IPS-20b (cell line): ENCODE data around the gene SEMA3F.

ENCODE experiments used
- H3K27ac ChIP-seq: one replicate; pipeline ENCODE4 v1.5.1; 2013; ENCODE audit warnings: low read length
- H3K27me3 ChIP-seq: 2 replicates; pipeline ENCODE4 v1.6.1; 2013; ENCODE audit warnings: mild to moderate bottlenecking, low read length, inconsistent platforms; ENCODE audit not compliant: insufficient read depth
- H3K36me3 ChIP-seq: 2 replicates; pipeline ENCODE4 v1.6.1; 2013; ENCODE audit warnings: low read depth, mild to moderate bottlenecking, inconsistent platforms, low read length, moderate library complexity; ENCODE audit not compliant: insufficient read depth
- H3K4me1 ChIP-seq: 2 replicates; pipeline ENCODE4 v1.6.1; 2013; ENCODE audit warnings: mild to moderate bottlenecking, control low read depth, inconsistent platforms, low read length, moderate library complexity; ENCODE audit not compliant: insufficient read depth
- H3K4me3 ChIP-seq: 2 replicates; pipeline ENCODE4 v1.5.1; 2013; ENCODE audit warnings: mild to moderate bottlenecking, low read length, inconsistent platforms
- H3K9ac ChIP-seq: 2 replicates; pipeline ENCODE4 v1.6.1; 2013; ENCODE audit warnings: low read depth, mild to moderate bottlenecking, inconsistent platforms, low read length, moderate library complexity
- H3K9me3 ChIP-seq: 2 replicates; pipeline ENCODE4 v1.6.1; 2013; ENCODE audit warnings: mild to moderate bottlenecking, low read depth, low read length, inconsistent platforms; ENCODE audit not compliant: insufficient read depth

Gene SEMA3F

GRCh38 chr3:50190936-50191660, 36.0 kb downstream of the SEMA3F start, which contains the start of gene GNAT1:
TSS of gene GNAT1 (plus strand) at chr3:50191610. CDS start at chr3:50191726, 116 bp downstream.
- H3K27me3 ChIP-seq: peaks cover 19% of the 10 kb centered on the region
- H3K9me3 ChIP-seq: no peaks in the 10 kb centered on the region
- H3K4me3 ChIP-seq: no peak within 1 kb of the TSS
- no peak within 1 kb of the TSS for H3K27ac ChIP-seq
- H3K9ac ChIP-seq: no peak within 1 kb of the TSS; the same call in 1 of the 2 replicates
- H3K36me3 ChIP-seq: peaks cover 10% of the 10 kb centered on the region
- no peaks in the 10 kb centered on the region; the same call in 1 of the 2 replicates for H3K4me1 ChIP-seq

- H3K27me3 ChIP-seq: peaks cover 25% of the 10 kb centered on the region
- H3K4me3 ChIP-seq: no peak overlapping the region
- no peak overlapping the region for H3K9ac ChIP-seq
- H3K4me1 ChIP-seq: no peaks in the 10 kb centered on the region; the same call in 1 of the 2 replicates
- H3K9me3 ChIP-seq: no peaks in the 10 kb centered on the region
- no peaks in the 10 kb centered on the region; the same call in 1 of the 2 replicates for H3K36me3 ChIP-seq
- no peak overlapping the region for H3K27ac ChIP-seq
These were observed 37.0 kb downstream of the SEMA3F start for GRCh38 chr3:50192124-50192523.

- Histone ChIP-seq H3K9ac (no peak overlapping the region), H3K9me3 (no peaks in the 10 kb centered on the region), H3K4me1 (no peaks in the 10 kb centered on the region; the same call in 1 of the 2 replicates), H3K36me3 (no peaks in the 10 kb centered on the region), H3K27me3 (peaks cover 25% of the 10 kb centered on the region), H3K4me3 (no peak overlapping the region), H3K27ac (no peak overlapping the region)
These were observed 37.6 kb downstream of the SEMA3F start for GRCh38 chr3:50192689-50193141.

- Histone ChIP-seq H3K27me3 (peaks cover 25% of the 10 kb centered on the region), H3K36me3 (no peaks in the 10 kb centered on the region), H3K4me3 (no peak overlapping the region), H3K4me1 (no peaks in the 10 kb centered on the region; the same call in 1 of the 2 replicates), H3K27ac (no peak overlapping the region), H3K9ac (no peak overlapping the region), H3K9me3 (no peaks in the 10 kb centered on the region)
These were observed 38.2 kb downstream of the SEMA3F start for GRCh38 chr3:50193286-50193685.

- no peaks in the 10 kb centered on the region for H3K9me3 ChIP-seq
- peaks cover 25% of the 10 kb centered on the region for H3K27me3 ChIP-seq
- no peak overlapping the region for H3K4me3 ChIP-seq
- H3K4me1 ChIP-seq: no peaks in the 10 kb centered on the region; the same call in 1 of the 2 replicates
- H3K9ac ChIP-seq: no peak overlapping the region
- no peaks in the 10 kb centered on the region for H3K36me3 ChIP-seq
- H3K27ac ChIP-seq: no peak overlapping the region
These were observed 38.6 kb downstream of the SEMA3F start for GRCh38 chr3:50193746-50194127.

GRCh38 chr3:50194128-50194902, 39.2 kb downstream of the SEMA3F start:
- Histone ChIP-seq H3K4me1 (no peaks in the 10 kb centered on the region; the same call in 1 of the 2 replicates), H3K9me3 (no peaks in the 10 kb centered on the region), H3K27ac (no peak overlapping the region), H3K9ac (no peak overlapping the region), H3K27me3 (peaks cover 25% of the 10 kb centered on the region), H3K36me3 (no peaks in the 10 kb centered on the region), H3K4me3 (no peak overlapping the region; the same call in 1 of the 2 replicates)

- H3K9ac ChIP-seq: no peak overlapping the region
- no peaks in the 10 kb centered on the region for H3K36me3 ChIP-seq
- H3K27me3 ChIP-seq: peaks cover 25% of the 10 kb centered on the region
- H3K9me3 ChIP-seq: no peaks in the 10 kb centered on the region
- H3K27ac ChIP-seq: no peak overlapping the region
- no peaks in the 10 kb centered on the region; the same call in 1 of the 2 replicates for H3K4me1 ChIP-seq
- no peak overlapping the region; the same call in 1 of the 2 replicates for H3K4me3 ChIP-seq
These were observed 39.9 kb downstream of the SEMA3F start for GRCh38 chr3:50194903-50195500.

GRCh38 chr3:50195501-50196252, 40.6 kb downstream of the SEMA3F start:
- no peak overlapping the region for H3K27ac ChIP-seq
- H3K9ac ChIP-seq: no peak overlapping the region
- H3K36me3 ChIP-seq: no peaks in the 10 kb centered on the region
- no peaks in the 10 kb centered on the region; the same call in 1 of the 2 replicates for H3K4me1 ChIP-seq
- peaks cover 25% of the 10 kb centered on the region for H3K27me3 ChIP-seq
- H3K4me3 ChIP-seq: no peak overlapping the region
- no peaks in the 10 kb centered on the region for H3K9me3 ChIP-seq

- Histone ChIP-seq H3K4me3 (no peak overlapping the region), H3K36me3 (no peaks in the 10 kb centered on the region), H3K27ac (no peak overlapping the region), H3K4me1 (no peaks in the 10 kb centered on the region; the same call in 1 of the 2 replicates), H3K27me3 (peaks cover 25% of the 10 kb centered on the region), H3K9me3 (no peaks in the 10 kb centered on the region), H3K9ac (no peak overlapping the region; the same call in 1 of the 2 replicates)
These were observed 41.2 kb downstream of the SEMA3F start for GRCh38 chr3:50196253-50196801.

- H3K4me1 ChIP-seq: 0 out of 2 replicates have a peak, but pooled peaks cover 3% of the 10 kb centered on the region
- H3K36me3 ChIP-seq: no peaks in the 10 kb centered on the region
- no peaks in the 10 kb centered on the region for H3K9me3 ChIP-seq
- H3K27ac ChIP-seq: no peak overlapping the region
- no peak overlapping the region for H3K4me3 ChIP-seq
- H3K27me3 ChIP-seq: peaks cover 33% of the 10 kb centered on the region
- no peak overlapping the region for H3K9ac ChIP-seq
These were observed 46.6 kb downstream of the SEMA3F start for GRCh38 chr3:50201573-50202315.
